HepG2 (cell line): ENCODE measurements around the gene DGAT2. TPM values are rescaled to one million over a fixed set of nuclear protein-coding genes. Genes with fewer than 3 reads are reported as not detected.

ENCODE experiments used
- EP300 ChIP-seq, 3 experiments: sonication (generic) in 1 of 3; formaldehyde crosslinking in 1 of 3; IDR thresholded peaks; 2 replicates each; pipeline versions ENCODE4 v1.5.1 to v1.6.1; 2011 to 2020; ENCODE audit warnings: low read depth in 2 of 3, low read length in 2 of 3, borderline replicate concordance in 1 of 3, improper control_type of control experiment in 1 of 3, mild to moderate bottlenecking in 1 of 3, missing genetic modification reagents in 1 of 3, moderate library complexity in 1 of 3
- LCORL ChIP-seq, 2 experiments: fragments of 450-650 bp in 1 of 2; sonication (generic) in 1 of 2; formaldehyde crosslinking in 1 of 2; IDR thresholded peaks; 2 replicates each; pipeline versions ENCODE4 v1.5.0 to v1.6.1; 2017 to 2020; ENCODE audit warnings: antibody characterized with exemption in 1 of 2, missing genetic modification reagents in 1 of 2
- MIXL1 ChIP-seq: IDR thresholded peaks from 2 replicates; pipeline ENCODE4 v1.6.1; 2016
- SOX6 ChIP-seq, 2 experiments: fragments of 450-650 bp in 1 of 2; sonication (generic) in 1 of 2; formaldehyde crosslinking in 1 of 2; IDR thresholded peaks; 2 replicates each; pipeline versions ENCODE4 v1.4.0 to v1.6.1; 2017 to 2020; ENCODE audit warnings: antibody characterized with exemption in 1 of 2, mild to moderate bottlenecking in 1 of 2, missing genetic modification reagents in 1 of 2
- TAF1 ChIP-seq: sonication (generic); formaldehyde crosslinking; IDR thresholded peaks from 2 replicates; pipeline ENCODE4 v1.4.0; 2020; ENCODE audit warnings: missing genetic modification reagents
- ZNF33B ChIP-seq: sonication (generic); formaldehyde crosslinking; IDR thresholded peaks from 2 replicates; pipeline ENCODE4 v1.5.1; 2020; ENCODE audit warnings: mild to moderate bottlenecking, missing genetic modification reagents
- ZNF850 ChIP-seq: sonication (generic); formaldehyde crosslinking; conservative IDR thresholded peaks from 2 replicates; pipeline ENCODE4 v1.9.0; 2021; ENCODE audit warnings: mild to moderate bottlenecking, missing genetic modification reagents
- ZNF878 ChIP-seq: sonication (generic); formaldehyde crosslinking; IDR thresholded peaks from 2 replicates; pipeline ENCODE4 v1.8.1; 2023; ENCODE audit warnings: mild to moderate bottlenecking, missing genetic modification reagents, moderate library complexity
- polyA plus RNA-seq, 8 experiments: library from polyadenylated mRNA; depleted of rRNA in 3 of 8; stranded (reverse) in 7 of 8; unstranded in 1 of 8; fragments of >200 nt; fragmentation: Illumina TruSeq in 4 of 8; extraction: Trizol in 4 of 8; gene quantifications; 2 replicates each; pipeline versions ENCODE4 v1.2.1 to v1.2.3, GENCODE V29; 2011 to 2016; ENCODE audit warnings: low read depth in 4 of 8, missing spikeins in 1 of 8, mixed read lengths in 1 of 8; ENCODE audit not compliant: insufficient read depth in 1 of 8
- total RNA-seq, 5 experiments: library from RNA; depleted of rRNA; stranded (reverse); fragments of >200 nt; fragmentation: Illumina TruSeq; extraction: Trizol; gene quantifications; 2 replicates each; pipeline ENCODE4 v1.2.3, GENCODE V29; 2016; ENCODE audit warnings: low read depth in 1 of 5
- TF ChIP-seq, protein P1 (sequence below): sonication (generic); formaldehyde crosslinking; conservative IDR thresholded peaks from 2 replicates; pipeline ENCODE4 v1.8.0; 2022; ENCODE audit warnings: mild to moderate bottlenecking, moderate library complexity, missing genetic modification reagents
- TF ChIP-seq, protein P2 (sequence below): sonication (generic); formaldehyde crosslinking; IDR thresholded peaks from 2 replicates; pipeline ENCODE4 v1.8.0; 2022; ENCODE audit warnings: mild to moderate bottlenecking, missing genetic modification reagents, moderate library complexity
- TF ChIP-seq, protein P3 (sequence below): sonication (generic); formaldehyde crosslinking; IDR thresholded peaks from 2 replicates; pipeline ENCODE4 v1.8.1; 2023; ENCODE audit warnings: mild to moderate bottlenecking, moderate library complexity, missing genetic modification reagents
- TF ChIP-seq, protein P4 (sequence below): sonication (generic); formaldehyde crosslinking; IDR thresholded peaks from 2 replicates; pipeline ENCODE4 v1.4.0; 2020; ENCODE audit warnings: mild to moderate bottlenecking, missing genetic modification reagents
- TF ChIP-seq, protein P5 (sequence below): sonication (generic); formaldehyde crosslinking; IDR thresholded peaks from 2 replicates; pipeline ENCODE4 v1.8.1; 2022; ENCODE audit warnings: low read depth, mild to moderate bottlenecking, missing genetic modification reagents

DGAT2 gene
- total and polyA plus RNA-seq, 2 of the 13 experiments (the other 11 are each of a cell fraction or from before 2014, with no cell fraction given), result 39.0 to 65.6 TPM

GRCh38 chr11:75786101-75786736 is 17.6 kb downstream of the DGAT2 start (continued):
- TF ChIP-seq, protein P1, sequence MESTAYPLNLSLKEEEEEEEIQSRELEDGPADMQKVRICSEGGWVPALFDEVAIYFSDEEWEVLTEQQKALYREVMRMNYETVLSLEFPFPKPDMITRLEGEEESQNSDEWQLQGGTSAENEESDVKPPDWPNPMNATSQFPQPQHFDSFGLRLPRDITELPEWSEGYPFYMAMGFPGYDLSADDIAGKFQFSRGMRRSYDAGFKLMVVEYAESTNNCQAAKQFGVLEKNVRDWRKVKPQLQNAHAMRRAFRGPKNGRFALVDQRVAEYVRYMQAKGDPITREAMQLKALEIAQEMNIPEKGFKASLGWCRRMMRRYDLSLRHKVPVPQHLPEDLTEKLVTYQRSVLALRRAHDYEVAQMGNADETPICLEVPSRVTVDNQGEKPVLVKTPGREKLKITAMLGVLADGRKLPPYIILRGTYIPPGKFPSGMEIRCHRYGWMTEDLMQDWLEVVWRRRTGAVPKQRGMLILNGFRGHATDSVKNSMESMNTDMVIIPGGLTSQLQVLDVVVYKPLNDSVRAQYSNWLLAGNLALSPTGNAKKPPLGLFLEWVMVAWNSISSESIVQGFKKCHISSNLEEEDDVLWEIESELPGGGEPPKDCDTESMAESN (CRISPR knock-in tag), result 0 out of 2 replicates have a peak, but pooled peaks have one; percentile 48
- TF ChIP-seq TAF1, result peak; percentile 27; the same call in 1 of the 2 replicates
- no peak for TF ChIP-seq ZNF33B (CRISPR knock-in tag)
- TF ChIP-seq, protein P2, sequence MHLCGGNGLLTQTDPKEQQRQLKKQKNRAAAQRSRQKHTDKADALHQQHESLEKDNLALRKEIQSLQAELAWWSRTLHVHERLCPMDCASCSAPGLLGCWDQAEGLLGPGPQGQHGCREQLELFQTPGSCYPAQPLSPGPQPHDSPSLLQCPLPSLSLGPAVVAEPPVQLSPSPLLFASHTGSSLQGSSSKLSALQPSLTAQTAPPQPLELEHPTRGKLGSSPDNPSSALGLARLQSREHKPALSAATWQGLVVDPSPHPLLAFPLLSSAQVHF (CRISPR knock-in tag), result no peak
- TF ChIP-seq LCORL (IDR thresholded peaks at IDR 0.05), result no peak
- TF ChIP-seq LCORL (CRISPR knock-in tag; IDR thresholded peaks at IDR 0.05), result no peak
- TF ChIP-seq ZNF878 (CRISPR knock-in tag), result peak; percentile 35; the same call in 1 of the 2 replicates
- TF ChIP-seq MIXL1 (CRISPR knock-in tag), result 0 out of 2 replicates have a peak, but pooled peaks have one; percentile 20
- TF ChIP-seq, protein P3, sequence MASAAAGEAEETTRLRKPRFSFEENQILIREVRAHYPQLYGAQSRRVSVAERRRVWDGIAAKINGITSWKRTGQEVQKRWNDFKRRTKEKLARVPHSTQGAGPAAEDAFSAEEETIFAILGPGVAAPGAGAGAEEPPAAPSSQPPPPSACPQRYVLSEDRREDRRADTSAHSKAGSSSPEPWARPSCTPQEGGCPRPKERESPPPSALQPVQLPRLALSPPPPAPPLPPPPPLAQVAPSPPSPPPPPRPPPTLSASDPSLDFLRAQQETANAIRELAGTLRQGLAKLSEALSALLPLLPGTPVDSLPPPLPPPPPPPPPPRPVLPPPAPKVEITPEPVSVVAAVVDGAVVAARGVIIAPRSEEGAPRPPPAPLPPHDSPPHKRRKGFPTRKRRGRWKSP, result no peak
- TF ChIP-seq, protein P4, sequence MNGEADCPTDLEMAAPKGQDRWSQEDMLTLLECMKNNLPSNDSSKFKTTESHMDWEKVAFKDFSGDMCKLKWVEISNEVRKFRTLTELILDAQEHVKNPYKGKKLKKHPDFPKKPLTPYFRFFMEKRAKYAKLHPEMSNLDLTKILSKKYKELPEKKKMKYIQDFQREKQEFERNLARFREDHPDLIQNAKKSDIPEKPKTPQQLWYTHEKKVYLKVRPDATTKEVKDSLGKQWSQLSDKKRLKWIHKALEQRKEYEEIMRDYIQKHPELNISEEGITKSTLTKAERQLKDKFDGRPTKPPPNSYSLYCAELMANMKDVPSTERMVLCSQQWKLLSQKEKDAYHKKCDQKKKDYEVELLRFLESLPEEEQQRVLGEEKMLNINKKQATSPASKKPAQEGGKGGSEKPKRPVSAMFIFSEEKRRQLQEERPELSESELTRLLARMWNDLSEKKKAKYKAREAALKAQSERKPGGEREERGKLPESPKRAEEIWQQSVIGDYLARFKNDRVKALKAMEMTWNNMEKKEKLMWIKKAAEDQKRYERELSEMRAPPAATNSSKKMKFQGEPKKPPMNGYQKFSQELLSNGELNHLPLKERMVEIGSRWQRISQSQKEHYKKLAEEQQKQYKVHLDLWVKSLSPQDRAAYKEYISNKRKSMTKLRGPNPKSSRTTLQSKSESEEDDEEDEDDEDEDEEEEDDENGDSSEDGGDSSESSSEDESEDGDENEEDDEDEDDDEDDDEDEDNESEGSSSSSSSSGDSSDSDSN, result 0 out of 2 replicates have a peak, but pooled peaks have one; percentile 1
- TF ChIP-seq ZNF850 (CRISPR knock-in tag), result no peak
- no peak for TF ChIP-seq EP300 (IDR thresholded peaks at IDR 0.05; ENCODE audit: low read depth in 2 of 2, low read length in 2 of 2)
- TF ChIP-seq EP300 (CRISPR knock-in tag; IDR thresholded peaks at IDR 0.05; ENCODE audit: borderline replicate concordance), result no peak
- TF ChIP-seq, protein P5, sequence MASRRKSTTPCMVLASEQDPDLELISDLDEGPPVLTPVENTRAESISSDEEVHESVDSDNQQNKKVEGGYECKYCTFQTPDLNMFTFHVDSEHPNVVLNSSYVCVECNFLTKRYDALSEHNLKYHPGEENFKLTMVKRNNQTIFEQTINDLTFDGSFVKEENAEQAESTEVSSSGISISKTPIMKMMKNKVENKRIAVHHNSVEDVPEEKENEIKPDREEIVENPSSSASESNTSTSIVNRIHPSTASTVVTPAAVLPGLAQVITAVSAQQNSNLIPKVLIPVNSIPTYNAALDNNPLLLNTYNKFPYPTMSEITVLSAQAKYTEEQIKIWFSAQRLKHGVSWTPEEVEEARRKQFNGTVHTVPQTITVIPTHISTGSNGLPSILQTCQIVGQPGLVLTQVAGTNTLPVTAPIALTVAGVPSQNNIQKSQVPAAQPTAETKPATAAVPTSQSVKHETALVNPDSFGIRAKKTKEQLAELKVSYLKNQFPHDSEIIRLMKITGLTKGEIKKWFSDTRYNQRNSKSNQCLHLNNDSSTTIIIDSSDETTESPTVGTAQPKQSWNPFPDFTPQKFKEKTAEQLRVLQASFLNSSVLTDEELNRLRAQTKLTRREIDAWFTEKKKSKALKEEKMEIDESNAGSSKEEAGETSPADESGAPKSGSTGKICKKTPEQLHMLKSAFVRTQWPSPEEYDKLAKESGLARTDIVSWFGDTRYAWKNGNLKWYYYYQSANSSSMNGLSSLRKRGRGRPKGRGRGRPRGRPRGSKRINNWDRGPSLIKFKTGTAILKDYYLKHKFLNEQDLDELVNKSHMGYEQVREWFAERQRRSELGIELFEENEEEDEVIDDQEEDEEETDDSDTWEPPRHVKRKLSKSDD (CRISPR knock-in tag), result no peak
- no peak for TF ChIP-seq SOX6 (IDR thresholded peaks at IDR 0.05)
- 0 out of 2 replicates have a peak, but pooled peaks have one; percentile 17 for TF ChIP-seq SOX6 (CRISPR knock-in tag; IDR thresholded peaks at IDR 0.05)
- TF ChIP-seq, all 625 proteins: peak for 62
